ENCODE results near the gene PADI2. TPM values are rescaled to one million over a fixed set of nuclear protein-coding genes. Genes with fewer than 3 reads are reported as not detected.

PADI2 gene
- total RNA-seq, 2 experiments from 2014 or later, result 0.08 TPM; not detected in 1

- no peaks in the 10 kb centered on the region for H3K9me3 ChIP-seq (ENCODE audit: low read length)
- H3K4me2 ChIP-seq (ENCODE audit: low read length), result no peak overlapping the region
- intact Hi-C loops (cut with micrococcal nuclease; ENCODE audit: unreplicated experiment), result no loop called here
- ChIA-PET CTCF (ENCODE audit: unreplicated experiment) (no interaction called here), POLR2A (no interaction called here)
- no peaks in the 10 kb centered on the region for H3K9me2 ChIP-seq (ENCODE audit: insufficient read depth, low read length)
- no peak for DNase-seq (ENCODE audit: low spot score)
- H4K20me1 ChIP-seq (ENCODE audit: insufficient read depth, low read length), result no peaks in the 10 kb centered on the region
- no TSS peak for BruUV-seq (replicated peaks)
- no peak overlapping the region for H2AFZ ChIP-seq (ENCODE audit: low read length)
- H3K27ac ChIP-seq (ENCODE audit: low read depth, low read length, poor library complexity, severe bottlenecking), result no peak overlapping the region
- H3K4me3 ChIP-seq (ENCODE audit: low read depth, low read length, poor library complexity, severe bottlenecking), result no peak overlapping the region
- H3K79me2 ChIP-seq (ENCODE audit: insufficient read depth, low read depth, low read length), result no peaks in the 10 kb centered on the region
- no peaks in the 10 kb centered on the region for H3K36me3 ChIP-seq (ENCODE audit: insufficient read depth, low read length)
- no peaks in the 10 kb centered on the region for H3K4me1 ChIP-seq (ENCODE audit: insufficient read depth, low read length, poor library complexity, severe bottlenecking)
- TF ChIP-seq EZH2phosphoT487 (IDR thresholded peaks at IDR 0.05; ENCODE audit: borderline replicate concordance, low read depth, low read length), result no peak
- TF ChIP-seq, protein P1, sequence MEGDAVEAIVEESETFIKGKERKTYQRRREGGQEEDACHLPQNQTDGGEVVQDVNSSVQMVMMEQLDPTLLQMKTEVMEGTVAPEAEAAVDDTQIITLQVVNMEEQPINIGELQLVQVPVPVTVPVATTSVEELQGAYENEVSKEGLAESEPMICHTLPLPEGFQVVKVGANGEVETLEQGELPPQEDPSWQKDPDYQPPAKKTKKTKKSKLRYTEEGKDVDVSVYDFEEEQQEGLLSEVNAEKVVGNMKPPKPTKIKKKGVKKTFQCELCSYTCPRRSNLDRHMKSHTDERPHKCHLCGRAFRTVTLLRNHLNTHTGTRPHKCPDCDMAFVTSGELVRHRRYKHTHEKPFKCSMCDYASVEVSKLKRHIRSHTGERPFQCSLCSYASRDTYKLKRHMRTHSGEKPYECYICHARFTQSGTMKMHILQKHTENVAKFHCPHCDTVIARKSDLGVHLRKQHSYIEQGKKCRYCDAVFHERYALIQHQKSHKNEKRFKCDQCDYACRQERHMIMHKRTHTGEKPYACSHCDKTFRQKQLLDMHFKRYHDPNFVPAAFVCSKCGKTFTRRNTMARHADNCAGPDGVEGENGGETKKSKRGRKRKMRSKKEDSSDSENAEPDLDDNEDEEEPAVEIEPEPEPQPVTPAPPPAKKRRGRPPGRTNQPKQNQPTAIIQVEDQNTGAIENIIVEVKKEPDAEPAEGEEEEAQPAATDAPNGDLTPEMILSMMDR (conservative IDR thresholded peaks at IDR 0.05; ENCODE audit: low read length), result no peak
Measured at GRCh38 chr1:17099616-17100340, 19.5 kb downstream of the PADI2 start.

- H2AFZ ChIP-seq (ENCODE audit: low read length), result no peak overlapping the region
- H4K20me1 ChIP-seq (ENCODE audit: insufficient read depth, low read length), result no peaks in the 10 kb centered on the region
- H3K27ac ChIP-seq (ENCODE audit: low read depth, low read length, poor library complexity, severe bottlenecking), result no peak overlapping the region
- POLR2A ChIA-PET, result no interaction called here
- intact Hi-C loops (cut with micrococcal nuclease; ENCODE audit: unreplicated experiment), result no loop called here
- no peaks in the 10 kb centered on the region for H3K4me1 ChIP-seq (ENCODE audit: insufficient read depth, low read length, poor library complexity, severe bottlenecking)
- no peak overlapping the region for H3K4me2 ChIP-seq (ENCODE audit: low read length)
- no peak overlapping the region for H3K4me3 ChIP-seq (ENCODE audit: low read depth, low read length, poor library complexity, severe bottlenecking)
- TF ChIP-seq, protein P1 (conservative IDR thresholded peaks at IDR 0.05; ENCODE audit: low read length), result no peak
- no peak for TF ChIP-seq EZH2phosphoT487 (IDR thresholded peaks at IDR 0.05; ENCODE audit: borderline replicate concordance, low read depth, low read length)
- BruUV-seq (replicated peaks), result no TSS peak
- no peaks in the 10 kb centered on the region for H3K36me3 ChIP-seq (ENCODE audit: insufficient read depth, low read length)
- no peaks in the 10 kb centered on the region for H3K9me2 ChIP-seq (ENCODE audit: insufficient read depth, low read length)
- no peak for DNase-seq (ENCODE audit: low spot score)
- no peaks in the 10 kb centered on the region for H3K9me3 ChIP-seq (ENCODE audit: low read length)
- CTCF ChIA-PET (ENCODE audit: unreplicated experiment), result no interaction called here
- no peaks in the 10 kb centered on the region for H3K79me2 ChIP-seq (ENCODE audit: insufficient read depth, low read depth, low read length)
Measured at GRCh38 chr1:17098446-17099317, 20.6 kb downstream of the PADI2 start.

GRCh38 chr1:17097787-17098186, 21.5 kb downstream of the PADI2 start:
- intact Hi-C loops (cut with micrococcal nuclease; ENCODE audit: unreplicated experiment), result no loop called here
- no peak overlapping the region for H3K4me3 ChIP-seq (ENCODE audit: low read depth, low read length, poor library complexity, severe bottlenecking)
- H3K9me2 ChIP-seq (ENCODE audit: insufficient read depth, low read length), result no peaks in the 10 kb centered on the region
- H4K20me1 ChIP-seq (ENCODE audit: insufficient read depth, low read length), result no peaks in the 10 kb centered on the region
- H3K27ac ChIP-seq (ENCODE audit: low read depth, low read length, poor library complexity, severe bottlenecking), result no peak overlapping the region
- H3K9me3 ChIP-seq (ENCODE audit: low read length), result no peaks in the 10 kb centered on the region
- H3K4me1 ChIP-seq (ENCODE audit: insufficient read depth, low read length, poor library complexity, severe bottlenecking), result no peaks in the 10 kb centered on the region
- no peaks in the 10 kb centered on the region for H3K36me3 ChIP-seq (ENCODE audit: insufficient read depth, low read length)
- TF ChIP-seq, protein P1 (conservative IDR thresholded peaks at IDR 0.05; ENCODE audit: low read length), result no peak
- no peak for TF ChIP-seq EZH2phosphoT487 (IDR thresholded peaks at IDR 0.05; ENCODE audit: borderline replicate concordance, low read depth, low read length)
- H2AFZ ChIP-seq (ENCODE audit: low read length), result no peak overlapping the region
- H3K4me2 ChIP-seq (ENCODE audit: low read length), result no peak overlapping the region
- no TSS peak for BruUV-seq (replicated peaks)
- DNase-seq (ENCODE audit: low spot score), result no peak
- no peaks in the 10 kb centered on the region for H3K79me2 ChIP-seq (ENCODE audit: insufficient read depth, low read depth, low read length)
- CTCF ChIA-PET (ENCODE audit: unreplicated experiment), result no interaction called here
- POLR2A ChIA-PET, result no interaction called here

Measured in OCI-LY7 (cell line).